H1 (cell line): ENCODE data around the gene FES. TPM values are rescaled to one million over a fixed set of nuclear protein-coding genes. Genes with fewer than 3 reads are reported as not detected.

ENCODE experiments used
- CTCF ChIA-PET: fragments of 300-600 bp; sonication (Branson Sonifier 250); formaldehyde crosslinking; loops from one replicate; lab custom pipeline; 2021; ENCODE audit not compliant: partially characterized antibody; lab: Charles Lee
- POLR2A ChIA-PET: fragments of 300-600 bp; sonication (Branson Sonifier 250); formaldehyde crosslinking; loops from one replicate; lab custom pipeline; 2021; ENCODE audit warnings: inconsistent platforms; ENCODE audit not compliant: partially characterized antibody; lab: Charles Lee
- DNase-seq, 2 experiments: peaks; one replicate each; pipeline versions ENCODE4 v3.0.0 to v3.0.0-alpha.2; 2010 to 2022; ENCODE audit warnings: low spot score in 2 of 2, low read depth in 1 of 2, mixed read lengths in 1 of 2
- FAIRE-seq: peaks from 2 replicates; lab custom pipeline; 2011; peaks lifted over from hg19 to GRCh38; lab: Jason Lieb, UNC
- H2AFZ ChIP-seq: 2 replicates; pipeline ENCODE4 v1.8.1; 2012; ENCODE audit warnings: low read length, inconsistent platforms
- H2AK5ac ChIP-seq: 2 replicates; pipeline ENCODE4 v1.6.1; 2013; ENCODE audit warnings: low read depth, low read length
- H2BK120ac ChIP-seq: replicated peaks from 2 replicates; pipeline ENCODE3; 2013; ENCODE audit warnings: low read depth, low read length, inconsistent platforms
- H2BK12ac ChIP-seq: 2 replicates; pipeline ENCODE4 v1.6.1; 2013; ENCODE audit warnings: low read depth, low read length
- H2BK15ac ChIP-seq: 2 replicates; pipeline ENCODE4 v1.6.1; 2013; ENCODE audit warnings: low read length
- H2BK20ac ChIP-seq: 2 replicates; pipeline ENCODE4 v1.6.1; 2013; ENCODE audit warnings: low read length
- H2BK5ac ChIP-seq: 2 replicates; pipeline ENCODE4 v1.6.1; 2013; ENCODE audit warnings: low read depth, low read length
- H3K14ac ChIP-seq: 2 replicates; pipeline ENCODE4 v1.6.1; 2013; ENCODE audit warnings: inconsistent platforms; ENCODE audit not compliant: insufficient read length
- H3K18ac ChIP-seq: 2 replicates; pipeline ENCODE4 v1.6.1; 2013; ENCODE audit warnings: low read length; ENCODE audit errors: extremely low read depth
- H3K23ac ChIP-seq: 2 replicates; pipeline ENCODE4 v1.6.1; 2013; ENCODE audit warnings: inconsistent platforms; ENCODE audit not compliant: insufficient read length
- H3K23me2 ChIP-seq: 2 replicates; pipeline ENCODE4 v1.6.1; 2013; ENCODE audit warnings: low read depth, low read length
- H3K27ac ChIP-seq: 2 replicates; pipeline ENCODE4 v1.6.1; 2011; ENCODE audit warnings: low read depth, low read length, inconsistent platforms
- H3K27me3 ChIP-seq, 4 experiments: replicated peaks in 1 of 4; 1 replicate in 1 of 4; 2 replicates in 3 of 4; pipeline versions ENCODE4 v1.6.1 to v1.8.1; 2011 to 2013; ENCODE audit warnings: low read length in 3 of 4, mild to moderate bottlenecking in 3 of 4, inconsistent platforms in 2 of 4, mixed read lengths in 2 of 4, moderate library complexity in 1 of 4; ENCODE audit not compliant: control insufficient read depth in 3 of 4, insufficient read depth in 3 of 4; ENCODE audit errors: extremely low read depth in 1 of 4
- H3K36me3 ChIP-seq, 4 experiments: 2 replicates each; pipeline versions ENCODE4 v1.6.1 to v1.8.1; 2011 to 2013; ENCODE audit warnings: mild to moderate bottlenecking in 4 of 4, low read length in 3 of 4, moderate library complexity in 2 of 4, control low read depth in 1 of 4, inconsistent platforms in 1 of 4; ENCODE audit not compliant: insufficient read depth in 4 of 4, control insufficient read depth in 2 of 4
- H3K4ac ChIP-seq: replicated peaks from 2 replicates; pipeline ENCODE3; 2013; ENCODE audit warnings: low read length, low read depth, mixed read lengths, inconsistent platforms; ENCODE audit not compliant: insufficient read length
- H3K4me1 ChIP-seq, 4 experiments: replicated peaks in 1 of 4; 1 replicate in 1 of 4; 2 replicates in 3 of 4; pipeline versions ENCODE4 v1.6.1 to v1.8.1; 2011 to 2013; ENCODE audit warnings: low read length in 3 of 4, inconsistent platforms in 2 of 4, mixed read lengths in 1 of 4; ENCODE audit not compliant: insufficient read depth in 4 of 4, control insufficient read depth in 3 of 4
- H3K4me2 ChIP-seq, 2 experiments: 2 replicates each; pipeline versions ENCODE4 v1.6.1 to v1.8.1; 2011 to 2013; ENCODE audit warnings: low read depth in 2 of 2, low read length in 2 of 2, control low read depth in 1 of 2, inconsistent platforms in 1 of 2, mild to moderate bottlenecking in 1 of 2; ENCODE audit not compliant: insufficient read depth in 1 of 2
- H3K4me3 ChIP-seq, 4 experiments: fragments of 200-600, 300-600 bp in 1 of 4; sonication (generic), shearing (Covaris generic), sonication (Bioruptor Twin) in 1 of 4; 2 replicates each; pipeline versions ENCODE4 v1.5.1 to v1.8.1; 2011 to 2016; ENCODE audit warnings: low read length in 4 of 4, low read depth in 3 of 4, control low read depth in 2 of 4, inconsistent platforms in 2 of 4, mild to moderate bottlenecking in 2 of 4, mixed read lengths in 1 of 4, moderate library complexity in 1 of 4; ENCODE audit not compliant: insufficient read depth in 2 of 4; ENCODE audit errors: extremely low read depth in 1 of 4
- H3K56ac ChIP-seq: replicated peaks from 2 replicates; pipeline ENCODE3; 2013; ENCODE audit warnings: low read depth, mild to moderate bottlenecking, mixed read lengths, low read length, inconsistent platforms; ENCODE audit not compliant: insufficient read length
- H3K79me1 ChIP-seq: 2 replicates; pipeline ENCODE4 v1.6.1; 2013; ENCODE audit warnings: low read depth, low read length, control low read depth
- H3K79me2 ChIP-seq, 2 experiments: 2 replicates each; pipeline versions ENCODE4 v1.6.1 to v1.8.1; 2012 to 2013; ENCODE audit warnings: low read length in 2 of 2, mild to moderate bottlenecking in 2 of 2, inconsistent platforms in 1 of 2; ENCODE audit not compliant: insufficient read depth in 2 of 2, control insufficient read depth in 1 of 2
- H3K9ac ChIP-seq, 4 experiments: replicated peaks in 1 of 4; 1 replicate in 1 of 4; 2 replicates in 3 of 4; pipeline versions ENCODE4 v1.6.1 to v1.8.1; 2011 to 2013; ENCODE audit warnings: low read depth in 3 of 4, low read length in 3 of 4, control low read depth in 2 of 4, mild to moderate bottlenecking in 2 of 4, moderate library complexity in 2 of 4, inconsistent platforms in 1 of 4; ENCODE audit errors: extremely low read depth in 1 of 4
- H3K9me3 ChIP-seq, 2 experiments: 2 replicates each; pipeline versions ENCODE4 v1.6.1 to v1.8.1; 2012 to 2013; ENCODE audit warnings: mild to moderate bottlenecking in 2 of 2, moderate library complexity in 2 of 2, control low read depth in 1 of 2, inconsistent platforms in 1 of 2, low read depth in 1 of 2, low read length in 1 of 2, mixed read lengths in 1 of 2; ENCODE audit not compliant: insufficient read depth in 2 of 2
- H4K20me1 ChIP-seq, 2 experiments: replicated peaks in 1 of 2; 2 replicates each; pipeline versions ENCODE3 to v1.8.1; 2011 to 2013; ENCODE audit warnings: inconsistent platforms in 2 of 2, low read length in 2 of 2, mild to moderate bottlenecking in 1 of 2; ENCODE audit not compliant: insufficient read depth in 2 of 2, control insufficient read depth in 1 of 2
- H4K5ac ChIP-seq: 2 replicates; pipeline ENCODE4 v1.6.1; 2013; ENCODE audit warnings: low read length, low read depth, mixed read lengths, inconsistent platforms; ENCODE audit not compliant: insufficient read length
- H4K8ac ChIP-seq: 2 replicates; pipeline ENCODE4 v1.8.0; 2013; ENCODE audit warnings: mild to moderate bottlenecking, moderate library complexity, low read length, inconsistent platforms; ENCODE audit not compliant: insufficient read depth; ENCODE audit errors: extremely low read depth
- H4K91ac ChIP-seq: replicated peaks from 2 replicates; pipeline ENCODE3; 2013; ENCODE audit warnings: low read length, mixed read lengths, inconsistent platforms; ENCODE audit not compliant: insufficient read length
- JUN ChIP-seq: IDR thresholded peaks from 2 replicates; pipeline ENCODE4 v1.6.1; 2011; ENCODE audit warnings: low read depth, mild to moderate bottlenecking, improper control_type of control experiment, low read length
- KDM1A ChIP-seq: fragments of 200-600, 300-600 bp; sonication (generic); IDR thresholded peaks from 2 replicates; pipeline ENCODE4 v1.7.1; 2016; ENCODE audit warnings: mild to moderate bottlenecking, low read length, borderline replicate concordance
- SP1 ChIP-seq: IDR thresholded peaks from 2 replicates; pipeline ENCODE4 v1.6.1; 2011; ENCODE audit warnings: low read depth, low read length
- TAF1 ChIP-seq: IDR thresholded peaks from 2 replicates; pipeline ENCODE4 v1.6.1; 2011; ENCODE audit warnings: mild to moderate bottlenecking, low read depth, low read length
- WGBS, 2 experiments: shearing (Covaris generic) in 1 of 2; methylation state at CpG; one replicate each; pipeline versions ENCODE4 v1.1.6 to v1.1.7; 2013 to 2015; ENCODE audit warnings: low lambda C conversion rate in 2 of 2, mixed read lengths in 2 of 2, inconsistent platforms in 1 of 2, low coverage in 1 of 2, missing lambda C conversion rate in 1 of 2; ENCODE audit not compliant: insufficient replicate concordance in 2 of 2, insufficient coverage in 1 of 2, insufficient read length in 1 of 2; ENCODE audit errors: extremely low coverage in 1 of 2, missing lambda C conversion rate in 1 of 2; 5-methylcytosine and 5-hydroxymethylcytosine counted together
- polyA plus RNA-seq, 7 experiments: library from polyadenylated mRNA; depleted of rRNA in 3 of 7; stranded (reverse) in 5 of 7; unstranded in 2 of 7; fragments of >200 nt in 5 of 7; fragments of 200-250 nt in 2 of 7; gene quantifications; 1 replicate in 5 of 7; 2 replicates in 1 of 7; 4 replicates in 1 of 7; pipeline versions ENCODE4 v1.2.1 to v1.2.3, GENCODE V29; 2011 to 2013; ENCODE audit warnings: missing spikeins in 2 of 7, mixed read lengths in 2 of 7
- total RNA-seq: library from RNA; stranded (reverse); fragmentation: NEBNext Ultra II Directional; extraction: Animal tissue kit (Norgen Biotek cat#: 25700); gene quantifications from 2 replicates; pipeline ENCODE4 v1.2.1, GENCODE V29; 2021

The FES gene
- total and polyA plus RNA-seq, 2 of the 8 experiments (the other 6 are each of a cell fraction or from before 2014, with no cell fraction given): 8.5 to 8.6 TPM

- no peak overlapping the region for H2BK120ac ChIP-seq
- ChIA-PET POLR2A (interaction anchor here (0.6 to 2.2 kb wide), 10 partner anchors 11 to 125 kb away, joined by 3 to 22 read pairs (median 6); partner anchors contain the start of genes FES and HDDC3), CTCF (interaction anchor here (0.6 to 3.2 kb wide), 6 partner anchors 12 to 229 kb away, joined by 3 to 19 read pairs (median 4); partner anchors contain the start of gene HDDC3)
- no peak overlapping the region for H3K27ac ChIP-seq
- no peak overlapping the region for H4K5ac ChIP-seq
- no peak overlapping the region for H3K14ac ChIP-seq
- H4K91ac ChIP-seq: no peak overlapping the region
- H4K20me1 ChIP-seq: peaks cover 0 to under 1% of the 10 kb centered on the region in 2 experiments
- H3K9me3 ChIP-seq: no peaks in the 10 kb centered on the region
- DNase-seq: no peak
- H3K23ac ChIP-seq: no peak overlapping the region
- H3K18ac ChIP-seq: peak overlapping the region; percentile 74
- H3K4me3 ChIP-seq: peak overlapping the region; percentile 47 to 73 (median 63)
- peak overlapping the region; percentile 72 to 79 for H3K4me2 ChIP-seq
- TF ChIP-seq JUN (no peak), TAF1 (0 out of 2 replicates have a peak, but pooled peaks have one; percentile 26), KDM1A (peak; percentile 66), SP1 (0 out of 2 replicates have a peak, but pooled peaks have one; percentile 7)
- peaks cover 3% of the 10 kb centered on the region; the same call in 1 of the 2 replicates for H3K23me2 ChIP-seq
- WGBS, 2 experiments: 54% methylated on average over 19 of the region's 19 CpGs; no CpG with 5 or more reads in 1 of the 2 experiments
- H2BK12ac ChIP-seq: 0 out of 2 replicates have a peak overlapping the region, but pooled peaks have one; percentile 77
- peak overlapping the region; percentile 8 for H3K56ac ChIP-seq
- H2AFZ ChIP-seq: no peak overlapping the region
- H3K27me3 ChIP-seq: no peaks in the 10 kb centered on the region
- no peak overlapping the region for H2BK5ac ChIP-seq
- H3K36me3 ChIP-seq: no peaks in the 10 kb centered on the region
- H3K9ac ChIP-seq: peak overlapping the region; percentile 13 to 67 (median 42); a peak in 6 of 7 replicates
- H2AK5ac ChIP-seq: no peak overlapping the region
- H3K4ac ChIP-seq: no peak overlapping the region
- peak overlapping the region; percentile 61; the same call in 1 of the 2 replicates for H2BK15ac ChIP-seq
- FAIRE-seq: no peak
- H3K79me1 ChIP-seq: peaks cover 2% of the 10 kb centered on the region; the same call in 1 of the 2 replicates
- H3K4me1 ChIP-seq: peaks cover 23 to 47% (median 30%) of the 10 kb centered on the region in 4 experiments
- no peak overlapping the region; the same call in 1 of the 2 replicates for H4K8ac ChIP-seq
- peaks cover 0 to 5% of the 10 kb centered on the region in 2 experiments; a peak in 2 of 4 replicates for H3K79me2 ChIP-seq
- H2BK20ac ChIP-seq: no peak overlapping the region
These were observed 13.8 kb upstream of the FES start for GRCh38 chr15:90870354-90871138.
